Panc1 (cell line): ENCODE results near the gene LOXL4. TPM values are rescaled to one million over a fixed set of nuclear protein-coding genes. Genes with fewer than 3 reads are reported as not detected.

Experiments
- ATAC-seq: fragments of 200-7000 bp; cut with Tn5 transposase; 2 replicates; pipeline ENCODE4 v1.9.1; 2020; ENCODE audit warnings: mild to moderate bottlenecking, moderate library complexity
- BruUV-seq: library from RNA; stranded (reverse); fragments of 400-500 nt; replicated peaks from 2 replicates; lab custom pipeline; 2021; lab: Mats Ljungman, UMichigan
- CTCF ChIA-PET: fragments of 300-600 bp; sonication (Branson Sonifier 250); formaldehyde crosslinking; loops from one replicate; lab custom pipeline; 2022; ENCODE audit warnings: antibody characterized with exemption; lab: Charles Lee
- POLR2A ChIA-PET: fragments of 300-600 bp; sonication (Branson Sonifier 250); formaldehyde crosslinking; loops from one replicate; lab custom pipeline; 2022; ENCODE audit warnings: antibody characterized with exemption; lab: Charles Lee
- DNase-seq: peaks from one replicate; pipeline ENCODE4 v3.0.0-alpha.2; 2010; ENCODE audit warnings: low read depth, low spot score
- H3K27ac ChIP-seq: 2 replicates; pipeline ENCODE4 v1.5.1; 2011; ENCODE audit warnings: mild to moderate bottlenecking, low read length, inconsistent platforms
- H3K27me3 ChIP-seq: fragments of 200-500 bp; sonication (Bioruptor generic); 2 replicates; pipeline ENCODE4 v1.6.0; 2014; ENCODE audit warnings: low read length, inconsistent platforms; ENCODE audit not compliant: control insufficient read depth, insufficient read depth
- H3K36me3 ChIP-seq: fragments of 200-500 bp; sonication (Bioruptor generic); 2 replicates; pipeline ENCODE4 v1.5.1; 2014; ENCODE audit warnings: inconsistent platforms, mild to moderate bottlenecking, low read length, moderate library complexity; ENCODE audit not compliant: control insufficient read depth, insufficient read depth
- H3K4me1 ChIP-seq: 2 replicates; pipeline ENCODE4 v1.5.1; 2011; ENCODE audit warnings: inconsistent platforms, mild to moderate bottlenecking, low read length, moderate library complexity; ENCODE audit not compliant: control insufficient read depth, insufficient read depth
- H3K4me3 ChIP-seq, 2 experiments: 2 replicates each; pipeline ENCODE4 v1.5.1; 2011 to 2012; ENCODE audit warnings: low read depth in 2 of 2, low read length in 2 of 2, mild to moderate bottlenecking in 2 of 2, inconsistent platforms in 1 of 2, moderate library complexity in 1 of 2
- H3K9me3 ChIP-seq: fragments of 200-500 bp; sonication (Bioruptor generic); 2 replicates; pipeline ENCODE4 v1.5.1; 2014; ENCODE audit warnings: low read depth, mild to moderate bottlenecking, inconsistent platforms, low read length, moderate library complexity; ENCODE audit not compliant: control insufficient read depth, insufficient read depth
- POLR2AphosphoS5 ChIP-seq: IDR thresholded peaks from 2 replicates; pipeline ENCODE4 v1.6.1; 2012; ENCODE audit warnings: mild to moderate bottlenecking, low read depth, low read length, moderate library complexity
- SIN3A ChIP-seq: IDR thresholded peaks from 2 replicates; pipeline ENCODE4 v1.6.1; 2012; ENCODE audit warnings: low read depth, mild to moderate bottlenecking, low read length, moderate library complexity, borderline replicate concordance; ENCODE audit not compliant: insufficient read depth
- TCF7L2 ChIP-seq: IDR thresholded peaks from 2 replicates; pipeline ENCODE4 v1.6.1; 2011; ENCODE audit warnings: mild to moderate bottlenecking, low read depth, low read length, inconsistent platforms
- in situ Hi-C: cut with HindIII; loops from 2 replicates; pipeline ENCODE4 v1.10.0; 2016; ENCODE audit warnings: low sequenced_read_pairs, low pct_unique_long_range_greater_than_20kb
- intact Hi-C: fragments of 100-400 bp; cut with micrococcal nuclease; formaldehyde crosslinking; loops from one replicate; pipeline ENCODE4 v1.10.0; 2022; ENCODE audit not compliant: unreplicated experiment
- total RNA-seq: library from RNA; stranded (reverse); gene quantifications from one replicate; pipeline ENCODE4 v1.2.1, GENCODE V29; 2021; ENCODE audit not compliant: unreplicated experiment
- TF ChIP-seq, protein P1 (sequence below), 2 experiments: IDR thresholded peaks; 2 replicates each; pipeline ENCODE4 v1.6.1; 2011 to 2012; ENCODE audit warnings: low read depth in 2 of 2, control low read depth in 1 of 2, low read length in 1 of 2, mild to moderate bottlenecking in 1 of 2, moderate library complexity in 1 of 2; ENCODE audit not compliant: insufficient read depth in 1 of 2
- TF ChIP-seq, protein P2 (sequence below): fragments of 450-650 bp; IDR thresholded peaks from 2 replicates; pipeline ENCODE4 v1.5.1; 2017; ENCODE audit warnings: mild to moderate bottlenecking

LOXL4 gene
- total RNA-seq, 1 experiment from 2014 or later: 17.7 TPM

DNA sequence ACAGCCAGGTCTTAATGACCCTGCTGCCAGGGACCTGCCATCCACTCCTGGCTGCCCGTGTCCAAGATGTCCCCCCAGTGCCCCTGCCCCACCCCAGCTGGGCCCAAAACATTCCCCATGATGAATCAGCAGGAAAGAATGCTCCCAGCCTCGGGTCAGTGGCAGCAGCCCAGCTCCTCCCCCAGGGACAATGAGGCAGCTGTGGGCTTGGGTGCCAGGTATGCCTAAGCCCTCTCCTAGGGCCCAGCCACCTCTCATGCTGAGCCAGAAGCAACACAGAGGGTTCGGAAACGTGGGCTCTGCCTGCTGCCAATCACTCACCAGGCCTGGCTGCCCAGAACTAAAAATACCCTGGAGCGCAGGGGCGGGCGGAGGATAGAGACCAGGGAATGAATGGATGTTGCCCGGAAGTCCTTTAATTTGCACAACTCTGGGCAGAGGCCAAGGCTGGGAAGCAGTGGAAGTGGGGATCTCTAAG is 1.5 kb upstream of the LOXL4 start:
- intact Hi-C loops: loop anchor here (10.0 kb wide), 1 partner anchor 125 kb away; no protein-coding TSS in a partner anchor
- CTCF ChIA-PET: no interaction called here

DNA sequence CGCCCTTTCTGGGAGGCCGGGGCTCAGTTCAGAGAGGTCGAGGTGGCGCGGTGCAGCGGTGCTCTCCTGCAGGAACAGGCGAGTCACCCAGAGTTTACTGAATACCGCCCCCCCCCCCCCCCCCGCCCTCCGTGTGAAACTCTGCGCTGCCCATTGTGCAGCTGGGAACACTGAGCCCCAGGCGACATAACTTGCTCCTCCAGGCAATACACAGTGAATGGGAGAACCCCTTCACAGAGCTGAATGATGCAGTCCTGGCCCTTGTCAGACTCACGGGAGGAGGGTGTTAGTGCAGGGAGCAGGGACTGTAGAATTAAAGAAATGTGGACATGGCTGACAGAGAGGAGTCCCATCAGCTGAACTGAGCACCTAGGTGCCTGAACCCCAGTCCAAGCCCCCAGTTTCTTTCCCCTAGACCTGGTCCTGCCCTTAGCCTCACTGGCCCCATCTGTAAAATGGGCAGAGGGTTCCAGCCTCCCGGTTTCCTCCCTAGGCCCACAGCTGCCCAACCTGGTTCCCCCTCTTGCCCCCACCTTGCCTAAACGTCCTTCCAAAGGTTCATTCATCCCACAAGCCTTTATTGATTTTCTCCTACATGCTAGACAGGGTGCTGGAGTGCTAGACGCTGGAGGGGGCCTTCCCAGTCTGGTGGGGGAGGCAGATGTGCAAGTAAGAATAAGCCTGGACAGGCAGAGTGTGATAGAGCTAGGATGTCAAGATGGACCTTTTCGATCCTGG is 869 bp upstream of the LOXL4 start:
- intact Hi-C loops: loop anchor here (10.0 kb wide), 1 partner anchor 126 kb away; no protein-coding TSS in a partner anchor
- Histone ChIP-seq H3K4me1 (peaks cover 47% of the 10 kb centered on the region), H3K4me3 (peak overlapping the region; percentile 35), H3K27ac (peak overlapping the region; percentile 80), H3K9me3 (no peaks in the 10 kb centered on the region), H3K36me3 (no peaks in the 10 kb centered on the region), H3K27me3 (no peaks in the 10 kb centered on the region)
- ChIA-PET POLR2A (no interaction called here), CTCF (no interaction called here)
- no peak for TF ChIP-seq POLR2AphosphoS5
- no peak for TF ChIP-seq SIN3A
- TF ChIP-seq, protein P1, sequence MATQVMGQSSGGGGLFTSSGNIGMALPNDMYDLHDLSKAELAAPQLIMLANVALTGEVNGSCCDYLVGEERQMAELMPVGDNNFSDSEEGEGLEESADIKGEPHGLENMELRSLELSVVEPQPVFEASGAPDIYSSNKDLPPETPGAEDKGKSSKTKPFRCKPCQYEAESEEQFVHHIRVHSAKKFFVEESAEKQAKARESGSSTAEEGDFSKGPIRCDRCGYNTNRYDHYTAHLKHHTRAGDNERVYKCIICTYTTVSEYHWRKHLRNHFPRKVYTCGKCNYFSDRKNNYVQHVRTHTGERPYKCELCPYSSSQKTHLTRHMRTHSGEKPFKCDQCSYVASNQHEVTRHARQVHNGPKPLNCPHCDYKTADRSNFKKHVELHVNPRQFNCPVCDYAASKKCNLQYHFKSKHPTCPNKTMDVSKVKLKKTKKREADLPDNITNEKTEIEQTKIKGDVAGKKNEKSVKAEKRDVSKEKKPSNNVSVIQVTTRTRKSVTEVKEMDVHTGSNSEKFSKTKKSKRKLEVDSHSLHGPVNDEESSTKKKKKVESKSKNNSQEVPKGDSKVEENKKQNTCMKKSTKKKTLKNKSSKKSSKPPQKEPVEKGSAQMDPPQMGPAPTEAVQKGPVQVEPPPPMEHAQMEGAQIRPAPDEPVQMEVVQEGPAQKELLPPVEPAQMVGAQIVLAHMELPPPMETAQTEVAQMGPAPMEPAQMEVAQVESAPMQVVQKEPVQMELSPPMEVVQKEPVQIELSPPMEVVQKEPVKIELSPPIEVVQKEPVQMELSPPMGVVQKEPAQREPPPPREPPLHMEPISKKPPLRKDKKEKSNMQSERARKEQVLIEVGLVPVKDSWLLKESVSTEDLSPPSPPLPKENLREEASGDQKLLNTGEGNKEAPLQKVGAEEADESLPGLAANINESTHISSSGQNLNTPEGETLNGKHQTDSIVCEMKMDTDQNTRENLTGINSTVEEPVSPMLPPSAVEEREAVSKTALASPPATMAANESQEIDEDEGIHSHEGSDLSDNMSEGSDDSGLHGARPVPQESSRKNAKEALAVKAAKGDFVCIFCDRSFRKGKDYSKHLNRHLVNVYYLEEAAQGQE (IDR thresholded peaks at IDR 0.05; ENCODE audit: insufficient read depth in 1 of 2, low read depth in 2 of 2, low read length in 1 of 2): no peak
- TF ChIP-seq, protein P2, sequence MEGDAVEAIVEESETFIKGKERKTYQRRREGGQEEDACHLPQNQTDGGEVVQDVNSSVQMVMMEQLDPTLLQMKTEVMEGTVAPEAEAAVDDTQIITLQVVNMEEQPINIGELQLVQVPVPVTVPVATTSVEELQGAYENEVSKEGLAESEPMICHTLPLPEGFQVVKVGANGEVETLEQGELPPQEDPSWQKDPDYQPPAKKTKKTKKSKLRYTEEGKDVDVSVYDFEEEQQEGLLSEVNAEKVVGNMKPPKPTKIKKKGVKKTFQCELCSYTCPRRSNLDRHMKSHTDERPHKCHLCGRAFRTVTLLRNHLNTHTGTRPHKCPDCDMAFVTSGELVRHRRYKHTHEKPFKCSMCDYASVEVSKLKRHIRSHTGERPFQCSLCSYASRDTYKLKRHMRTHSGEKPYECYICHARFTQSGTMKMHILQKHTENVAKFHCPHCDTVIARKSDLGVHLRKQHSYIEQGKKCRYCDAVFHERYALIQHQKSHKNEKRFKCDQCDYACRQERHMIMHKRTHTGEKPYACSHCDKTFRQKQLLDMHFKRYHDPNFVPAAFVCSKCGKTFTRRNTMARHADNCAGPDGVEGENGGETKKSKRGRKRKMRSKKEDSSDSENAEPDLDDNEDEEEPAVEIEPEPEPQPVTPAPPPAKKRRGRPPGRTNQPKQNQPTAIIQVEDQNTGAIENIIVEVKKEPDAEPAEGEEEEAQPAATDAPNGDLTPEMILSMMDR: no peak
- no peak for TF ChIP-seq TCF7L2
- DNase-seq: no peak
- ATAC-seq: peak; percentile 41
- no TSS peak for BruUV-seq
- in situ Hi-C loops: no loop called here

More for the DNA sequence above, 1.5 kb upstream of the LOXL4 start:
- ATAC-seq: peak; percentile 74
- in situ Hi-C loops: no loop called here
- Histone ChIP-seq H3K27ac (peak overlapping the region; percentile 80), H3K4me3 (no peak overlapping the region; a peak in 1 of 4 replicates), H3K27me3 (no peaks in the 10 kb centered on the region), H3K4me1 (peaks cover 43% of the 10 kb centered on the region), H3K9me3 (no peaks in the 10 kb centered on the region), H3K36me3 (no peaks in the 10 kb centered on the region)
- DNase-seq: no peak
- POLR2A ChIA-PET: no interaction called here
- no peak for TF ChIP-seq SIN3A
- TF ChIP-seq TCF7L2: no peak
- TF ChIP-seq, protein P1 (IDR thresholded peaks at IDR 0.05; ENCODE audit: insufficient read depth in 1 of 2, low read depth in 2 of 2, low read length in 1 of 2): no peak
- TF ChIP-seq POLR2AphosphoS5: no peak
- TF ChIP-seq, protein P2: no peak
- no TSS peak for BruUV-seq
